Measurements from ENCODE around the gene CHCT1.

- TF ChIP-seq CTCF (tag by site-specific recombination; IDR thresholded peaks at IDR 0.05) (no peak), ZSCAN16 (tag by site-specific recombination; IDR thresholded peaks at IDR 0.05) (no peak), TCF7L2 (IDR thresholded peaks at IDR 0.05; ENCODE audit: borderline replicate concordance, low read depth, low read length) (no peak), PRDM10 (tag by site-specific recombination; IDR thresholded peaks at IDR 0.05) (no peak), HOXC10 (CRISPR knock-in tag; IDR thresholded peaks at IDR 0.05) (no peak), PBX3 (CRISPR knock-in tag; IDR thresholded peaks at IDR 0.05) (no peak), ZBTB17 (tag by site-specific recombination; IDR thresholded peaks at IDR 0.05) (no peak), ZNF280D (tag by site-specific recombination; IDR thresholded peaks at IDR 0.05) (no peak), ZNF274 (IDR thresholded peaks at IDR 0.05; ENCODE audit: low read length) (no peak), ZNF274 (tag by site-specific recombination; IDR thresholded peaks at IDR 0.05; ENCODE audit: borderline replicate concordance) (no peak), HOXA7 (CRISPR knock-in tag; IDR thresholded peaks at IDR 0.05; ENCODE audit: borderline replicate concordance) (no peak), ZNF2 (tag by site-specific recombination; IDR thresholded peaks at IDR 0.05) (no peak)
These were observed 42.1 kb downstream of the CHCT1 start for GRCh38 chr17:60464343-60464742.
